Measurements from ENCODE around the gene AASDH.

AASDH gene, protein sequence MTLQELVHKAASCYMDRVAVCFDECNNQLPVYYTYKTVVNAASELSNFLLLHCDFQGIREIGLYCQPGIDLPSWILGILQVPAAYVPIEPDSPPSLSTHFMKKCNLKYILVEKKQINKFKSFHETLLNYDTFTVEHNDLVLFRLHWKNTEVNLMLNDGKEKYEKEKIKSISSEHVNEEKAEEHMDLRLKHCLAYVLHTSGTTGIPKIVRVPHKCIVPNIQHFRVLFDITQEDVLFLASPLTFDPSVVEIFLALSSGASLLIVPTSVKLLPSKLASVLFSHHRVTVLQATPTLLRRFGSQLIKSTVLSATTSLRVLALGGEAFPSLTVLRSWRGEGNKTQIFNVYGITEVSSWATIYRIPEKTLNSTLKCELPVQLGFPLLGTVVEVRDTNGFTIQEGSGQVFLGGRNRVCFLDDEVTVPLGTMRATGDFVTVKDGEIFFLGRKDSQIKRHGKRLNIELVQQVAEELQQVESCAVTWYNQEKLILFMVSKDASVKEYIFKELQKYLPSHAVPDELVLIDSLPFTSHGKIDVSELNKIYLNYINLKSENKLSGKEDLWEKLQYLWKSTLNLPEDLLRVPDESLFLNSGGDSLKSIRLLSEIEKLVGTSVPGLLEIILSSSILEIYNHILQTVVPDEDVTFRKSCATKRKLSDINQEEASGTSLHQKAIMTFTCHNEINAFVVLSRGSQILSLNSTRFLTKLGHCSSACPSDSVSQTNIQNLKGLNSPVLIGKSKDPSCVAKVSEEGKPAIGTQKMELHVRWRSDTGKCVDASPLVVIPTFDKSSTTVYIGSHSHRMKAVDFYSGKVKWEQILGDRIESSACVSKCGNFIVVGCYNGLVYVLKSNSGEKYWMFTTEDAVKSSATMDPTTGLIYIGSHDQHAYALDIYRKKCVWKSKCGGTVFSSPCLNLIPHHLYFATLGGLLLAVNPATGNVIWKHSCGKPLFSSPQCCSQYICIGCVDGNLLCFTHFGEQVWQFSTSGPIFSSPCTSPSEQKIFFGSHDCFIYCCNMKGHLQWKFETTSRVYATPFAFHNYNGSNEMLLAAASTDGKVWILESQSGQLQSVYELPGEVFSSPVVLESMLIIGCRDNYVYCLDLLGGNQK

DNA sequence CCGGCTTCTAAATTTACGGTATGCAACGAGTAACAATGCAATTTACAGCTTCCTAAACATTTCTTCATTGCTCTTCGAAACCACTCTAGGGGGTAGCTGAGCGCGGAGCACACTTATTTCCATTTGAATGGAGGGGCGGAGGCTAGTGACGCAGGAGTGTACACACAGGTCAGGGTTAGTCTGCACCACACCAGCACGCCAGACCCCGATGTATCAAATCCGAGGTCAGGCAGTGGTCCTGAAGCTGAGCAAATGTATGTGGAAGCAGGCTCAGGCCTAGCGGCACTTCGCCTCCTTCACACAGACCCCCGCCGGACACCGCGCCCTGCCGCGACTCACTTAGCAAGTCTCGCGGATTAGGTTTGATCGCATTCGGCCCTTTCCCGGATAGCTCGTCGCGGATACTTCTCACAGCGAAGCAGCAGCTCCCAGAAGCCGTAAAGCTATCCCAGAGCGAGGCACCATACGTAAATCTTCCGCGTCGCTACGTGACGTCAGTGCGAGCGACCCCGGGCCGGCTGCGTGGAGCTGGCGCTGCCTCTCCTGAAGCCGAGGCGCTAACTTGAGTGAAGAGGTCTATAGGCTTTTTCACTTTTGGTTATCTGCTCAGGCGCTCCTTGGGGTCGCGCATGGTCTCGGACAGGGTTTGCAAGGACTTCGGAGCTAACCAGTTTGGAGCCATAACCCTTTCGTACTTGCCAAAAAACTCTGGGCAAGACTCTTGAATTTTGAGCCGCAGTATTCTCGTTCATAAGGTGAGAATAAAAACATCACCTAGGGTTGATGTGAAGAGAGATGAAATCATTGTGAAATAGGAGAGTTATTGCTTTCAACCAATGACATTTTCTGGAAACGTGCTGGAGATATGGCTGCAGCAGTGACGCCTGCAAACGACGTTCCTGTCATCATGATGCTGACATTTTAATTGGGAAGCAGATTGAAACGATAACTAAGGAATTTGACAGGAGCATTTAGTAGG is at the start of gene AASDH:
Gene AASDH, minus strand, starts transcription at position 469 of the 979 bp plus-strand sequence. CDS start 3,192 bp downstream, outside the sequence.
- H3K36me3 ChIP-seq (ENCODE audit: control insufficient read depth in 1 of 2, insufficient read depth in 2 of 2, low read length in 2 of 2), result no peaks in the 10 kb centered on the region
- H3K27me3 ChIP-seq (ENCODE audit: control insufficient read depth in 1 of 2, insufficient read depth in 2 of 2, low read length in 2 of 2), result no peaks in the 10 kb centered on the region
- peaks cover 11 to 15% of the 10 kb centered on the region in 2 donors for H3K4me1 ChIP-seq (ENCODE audit: control insufficient read depth in 1 of 2, insufficient read depth in 2 of 2, low read length in 2 of 2)
- no peaks in the 10 kb centered on the region for H3K9me3 ChIP-seq (ENCODE audit: control insufficient read depth in 1 of 2, low read length in 2 of 2)
- peak within 1 kb of the TSS; percentile 92 for H3K27ac ChIP-seq (ENCODE audit: low read depth, low read length)
- peak within 1 kb of the TSS; percentile 85 to 99 for H3K9ac ChIP-seq (ENCODE audit: low read depth in 1 of 2, low read length in 2 of 2)
- H3K4me3 ChIP-seq (ENCODE audit: low read depth in 1 of 2, low read length in 2 of 2), result peak within 1 kb of the TSS; percentile 92 to 97

DNA sequence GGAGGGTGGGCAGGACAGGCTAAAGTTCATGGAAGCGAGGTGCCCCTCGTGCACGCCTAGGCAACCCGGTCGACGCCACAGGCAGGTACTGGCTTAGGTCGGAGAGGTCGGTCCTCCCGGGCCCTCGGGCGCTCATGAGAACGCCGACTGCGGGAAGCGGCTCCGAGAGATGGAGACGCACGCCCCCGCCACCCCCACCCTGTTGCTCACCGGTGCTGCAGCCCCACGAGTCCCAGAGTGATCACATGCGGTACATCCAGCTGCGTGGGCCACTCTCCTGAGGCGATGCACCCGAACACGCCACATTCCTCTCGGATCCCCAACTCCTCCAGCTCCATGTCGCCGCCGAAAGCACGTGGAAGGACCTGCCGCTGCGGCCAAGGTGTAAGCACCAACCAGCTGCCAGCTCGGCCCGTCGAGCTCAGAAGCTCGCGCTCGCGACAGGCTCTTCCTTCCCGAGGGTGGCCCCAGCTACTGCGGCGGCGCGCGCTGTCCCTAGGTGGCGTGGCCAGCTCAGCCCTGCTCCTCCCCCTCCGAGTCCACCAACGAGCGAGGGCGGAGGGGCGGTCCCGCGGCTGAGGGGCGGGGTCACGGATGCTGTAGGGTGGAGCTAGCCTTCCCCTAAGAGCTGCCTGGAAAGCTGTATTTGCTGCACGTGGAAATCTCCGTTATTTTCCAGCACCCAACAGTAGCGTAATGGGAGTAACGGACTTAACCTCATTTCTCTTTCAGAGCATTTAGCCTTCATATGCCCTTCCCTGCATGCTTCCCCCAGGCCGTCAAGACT is 48.0 kb upstream of the AASDH start, which contains the start of gene PPAT:
Gene PPAT, minus strand, starts transcription at position 476 of the 787 bp plus-strand sequence. Its CDS starts 138 bp downstream, at position 338.
- H3K9me3 ChIP-seq (ENCODE audit: control insufficient read depth in 1 of 2, low read length in 2 of 2), result no peaks in the 10 kb centered on the region
- peak within 1 kb of the TSS; percentile 60 to 82 for H3K9ac ChIP-seq (ENCODE audit: low read depth in 1 of 2, low read length in 2 of 2)
- H3K27me3 ChIP-seq (ENCODE audit: control insufficient read depth in 1 of 2, insufficient read depth in 2 of 2, low read length in 2 of 2), result no peaks in the 10 kb centered on the region

DNA sequence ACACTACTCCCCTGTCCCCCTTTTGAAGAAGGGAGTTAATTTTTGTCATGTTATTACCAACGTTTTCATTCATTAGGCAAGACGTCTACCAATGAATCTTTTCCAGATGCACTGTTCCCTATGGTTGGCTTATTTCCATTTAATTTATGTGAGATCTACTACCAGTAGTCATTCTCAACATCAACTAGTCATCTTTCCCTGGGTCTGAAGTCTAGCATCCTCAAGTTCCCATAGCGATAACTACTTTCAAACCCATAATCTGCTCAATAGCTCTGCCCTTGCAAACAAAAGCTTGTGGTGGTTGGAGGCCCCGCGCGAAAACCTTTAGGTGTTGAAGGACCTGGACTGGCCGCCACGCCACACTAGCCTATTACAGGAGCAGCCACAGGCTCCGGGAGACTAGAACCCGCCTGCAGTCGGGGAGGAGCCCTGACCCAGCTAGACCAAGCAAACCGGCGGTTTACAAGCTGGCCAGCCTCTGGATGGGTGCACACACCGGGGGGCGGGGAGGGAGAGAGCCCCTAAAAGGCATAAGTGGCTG is 47.4 kb upstream of the AASDH start:
- H3K9ac ChIP-seq (ENCODE audit: low read depth in 1 of 2, low read length in 2 of 2), result peak overlapping the region; percentile 60 to 79

More for the DNA sequence above, 48.0 kb upstream of the AASDH start, which contains the start of gene PPAT:
- Histone ChIP-seq H3K36me3 (ENCODE audit: control insufficient read depth in 1 of 2, insufficient read depth in 2 of 2, low read length in 2 of 2) (no peaks in the 10 kb centered on the region), H3K4me3 (ENCODE audit: low read depth in 1 of 2, low read length in 2 of 2) (peak within 1 kb of the TSS; percentile 92 to 95), H3K27ac (ENCODE audit: low read depth, low read length) (peak within 1 kb of the TSS; percentile 95), H3K4me1 (ENCODE audit: control insufficient read depth in 1 of 2, insufficient read depth in 2 of 2, low read length in 2 of 2) (peaks cover 14 to 18% of the 10 kb centered on the region in 2 donors)

DNA sequence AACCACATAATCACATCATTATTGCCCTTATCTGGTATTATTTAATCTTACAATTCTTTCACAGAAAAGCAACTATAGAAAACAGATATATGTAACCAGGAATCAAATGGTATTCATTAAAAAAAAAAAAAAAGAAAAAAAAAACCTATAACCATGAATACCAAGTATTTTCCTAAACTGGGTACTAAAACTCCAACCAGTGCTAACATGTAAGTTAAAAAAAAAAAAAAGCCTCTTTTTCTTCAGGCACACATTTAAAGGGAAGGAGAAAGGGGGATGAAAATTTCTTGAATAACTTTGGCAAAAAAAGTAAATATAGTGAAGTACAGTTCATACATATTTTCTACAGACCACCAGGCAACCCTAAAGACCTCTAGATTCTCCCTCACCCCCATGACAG is 46.0 kb upstream of the AASDH start:
- Histone ChIP-seq H3K9me3 (ENCODE audit: control insufficient read depth in 1 of 2, low read length in 2 of 2) (no peaks in the 10 kb centered on the region), H3K4me3 (ENCODE audit: low read depth in 1 of 2, low read length in 2 of 2) (no peak overlapping the region), H3K4me1 (ENCODE audit: control insufficient read depth in 1 of 2, insufficient read depth in 2 of 2, low read length in 2 of 2) (peaks cover 14 to 18% of the 10 kb centered on the region in 2 donors), H3K36me3 (ENCODE audit: control insufficient read depth in 1 of 2, insufficient read depth in 2 of 2, low read length in 2 of 2) (no peaks in the 10 kb centered on the region), H3K27ac (ENCODE audit: low read depth, low read length) (no peak overlapping the region), H3K27me3 (ENCODE audit: control insufficient read depth in 1 of 2, insufficient read depth in 2 of 2, low read length in 2 of 2) (no peaks in the 10 kb centered on the region), H3K9ac (ENCODE audit: low read depth in 1 of 2, low read length in 2 of 2) (no peak overlapping the region)

More for the DNA sequence above, 47.4 kb upstream of the AASDH start:
- Histone ChIP-seq H3K36me3 (ENCODE audit: control insufficient read depth in 1 of 2, insufficient read depth in 2 of 2, low read length in 2 of 2) (no peaks in the 10 kb centered on the region), H3K4me3 (ENCODE audit: low read depth in 1 of 2, low read length in 2 of 2) (peak overlapping the region; percentile 92 to 95), H3K27me3 (ENCODE audit: control insufficient read depth in 1 of 2, insufficient read depth in 2 of 2, low read length in 2 of 2) (no peaks in the 10 kb centered on the region), H3K4me1 (ENCODE audit: control insufficient read depth in 1 of 2, insufficient read depth in 2 of 2, low read length in 2 of 2) (peaks cover 14 to 18% of the 10 kb centered on the region in 2 donors), H3K27ac (ENCODE audit: low read depth, low read length) (peak overlapping the region; percentile 77), H3K9me3 (ENCODE audit: control insufficient read depth in 1 of 2, low read length in 2 of 2) (no peaks in the 10 kb centered on the region)

DNA sequence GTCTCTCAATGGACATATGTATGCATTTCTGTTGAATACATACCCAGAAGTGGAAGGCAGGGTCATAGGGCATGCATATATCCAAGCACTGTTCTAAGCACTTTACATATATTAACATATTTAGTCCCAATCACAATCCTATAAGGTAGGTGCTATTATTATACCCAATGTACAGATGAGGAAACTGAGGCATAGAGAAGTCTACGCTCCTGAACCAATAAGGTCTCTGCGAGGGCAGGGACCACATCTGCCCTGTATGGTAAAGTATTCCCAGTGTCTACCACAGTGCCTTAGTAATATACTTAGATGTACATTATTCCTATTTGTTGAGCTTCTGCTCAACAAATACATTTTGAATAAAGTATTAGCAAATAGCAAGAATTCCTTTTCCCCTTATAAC is 42.9 kb upstream of the AASDH start:
- no peak overlapping the region for H3K9ac ChIP-seq (ENCODE audit: low read depth in 1 of 2, low read length in 2 of 2)
- H3K27ac ChIP-seq (ENCODE audit: low read depth, low read length), result no peak overlapping the region
- H3K36me3 ChIP-seq (ENCODE audit: control insufficient read depth in 1 of 2, insufficient read depth in 2 of 2, low read length in 2 of 2), result no peaks in the 10 kb centered on the region
- no peaks in the 10 kb centered on the region for H3K9me3 ChIP-seq (ENCODE audit: control insufficient read depth in 1 of 2, low read length in 2 of 2)
- no peak overlapping the region for H3K4me3 ChIP-seq (ENCODE audit: low read depth in 1 of 2, low read length in 2 of 2)
- peaks cover 10 to 14% of the 10 kb centered on the region in 2 donors for H3K4me1 ChIP-seq (ENCODE audit: control insufficient read depth in 1 of 2, insufficient read depth in 2 of 2, low read length in 2 of 2)
- H3K27me3 ChIP-seq (ENCODE audit: control insufficient read depth in 1 of 2, insufficient read depth in 2 of 2, low read length in 2 of 2), result no peaks in the 10 kb centered on the region

DNA sequence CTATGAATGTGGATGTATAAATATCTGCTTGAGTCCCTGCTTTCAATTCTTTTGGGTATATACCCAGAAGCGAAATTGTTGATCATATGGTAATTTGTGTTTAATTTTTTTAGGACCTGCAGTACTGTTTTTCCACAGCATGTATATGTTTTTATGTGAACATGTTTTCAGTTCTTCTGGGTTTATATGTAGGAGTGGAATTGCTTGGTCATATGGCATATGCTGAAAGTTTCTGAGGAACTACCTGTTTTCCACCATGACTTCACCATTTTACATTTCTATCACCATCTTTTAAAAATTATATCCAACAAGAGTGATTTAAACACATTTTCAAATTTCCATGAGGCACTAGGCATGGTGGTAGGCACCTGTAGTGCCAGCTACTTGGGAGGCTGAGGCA is 39.9 kb upstream of the AASDH start:
- Histone ChIP-seq H3K27me3 (ENCODE audit: control insufficient read depth in 1 of 2, insufficient read depth in 2 of 2, low read length in 2 of 2) (no peaks in the 10 kb centered on the region), H3K4me1 (ENCODE audit: control insufficient read depth in 1 of 2, insufficient read depth in 2 of 2, low read length in 2 of 2) (no peaks in the 10 kb centered on the region), H3K36me3 (ENCODE audit: control insufficient read depth in 1 of 2, insufficient read depth in 2 of 2, low read length in 2 of 2) (no peaks in the 10 kb centered on the region)

DNA sequence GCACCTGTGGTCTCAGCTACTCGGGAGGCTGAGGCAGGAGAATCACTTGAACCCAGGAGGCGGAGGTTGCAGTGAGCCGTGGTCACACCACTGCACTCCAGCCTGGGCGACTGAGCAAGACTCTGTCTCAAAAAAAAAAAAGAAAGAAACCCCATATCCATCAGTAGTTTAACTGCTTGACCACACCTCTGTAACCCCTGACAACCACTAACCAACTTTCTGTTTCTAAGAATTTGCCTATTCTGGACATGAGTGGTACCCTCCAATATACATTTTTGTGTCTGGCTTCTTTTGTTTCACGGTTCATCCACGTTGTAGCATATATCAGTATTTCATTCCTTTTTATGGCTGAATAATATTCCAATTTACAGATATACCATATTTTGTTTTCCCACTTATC is 39.0 kb upstream of the AASDH start:
- no peaks in the 10 kb centered on the region for H3K36me3 ChIP-seq (ENCODE audit: control insufficient read depth in 1 of 2, insufficient read depth in 2 of 2, low read length in 2 of 2)
- no peaks in the 10 kb centered on the region for H3K9me3 ChIP-seq (ENCODE audit: control insufficient read depth in 1 of 2, low read length in 2 of 2)
- H3K4me1 ChIP-seq (ENCODE audit: control insufficient read depth in 1 of 2, insufficient read depth in 2 of 2, low read length in 2 of 2), result no peaks in the 10 kb centered on the region
- no peak overlapping the region for H3K4me3 ChIP-seq (ENCODE audit: low read depth in 1 of 2, low read length in 2 of 2)
- no peak overlapping the region for H3K27ac ChIP-seq (ENCODE audit: low read depth, low read length)
- no peak overlapping the region for H3K9ac ChIP-seq (ENCODE audit: low read depth in 1 of 2, low read length in 2 of 2)
- no peaks in the 10 kb centered on the region for H3K27me3 ChIP-seq (ENCODE audit: control insufficient read depth in 1 of 2, insufficient read depth in 2 of 2, low read length in 2 of 2)

More for the DNA sequence above, 39.9 kb upstream of the AASDH start:
- no peak overlapping the region for H3K27ac ChIP-seq (ENCODE audit: low read depth, low read length)
- H3K9ac ChIP-seq (ENCODE audit: low read depth in 1 of 2, low read length in 2 of 2), result no peak overlapping the region
- no peak overlapping the region for H3K4me3 ChIP-seq (ENCODE audit: low read depth in 1 of 2, low read length in 2 of 2)
- no peaks in the 10 kb centered on the region for H3K9me3 ChIP-seq (ENCODE audit: control insufficient read depth in 1 of 2, low read length in 2 of 2)

DNA sequence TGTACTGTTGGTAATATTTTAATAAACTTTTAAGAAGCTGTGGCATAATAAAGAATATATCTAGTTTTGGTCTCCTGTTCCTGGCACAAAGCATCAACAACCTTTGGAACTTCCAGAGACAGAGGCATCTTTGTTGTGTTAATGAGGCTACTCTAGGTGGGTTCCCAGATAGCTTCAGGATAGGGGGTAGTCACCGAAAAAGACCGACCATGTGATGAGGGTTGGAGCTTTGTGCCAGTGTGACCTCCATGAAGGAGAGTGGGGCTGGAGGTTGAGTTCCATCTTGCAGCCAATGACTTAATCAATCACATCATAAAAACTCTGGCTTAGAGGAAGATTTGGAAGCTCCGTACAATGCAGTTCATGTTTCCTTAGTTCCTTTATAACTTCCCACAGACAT is 38.2 kb upstream of the AASDH start:
- Histone ChIP-seq H3K4me3 (ENCODE audit: low read depth in 1 of 2, low read length in 2 of 2) (no peak overlapping the region), H3K9me3 (ENCODE audit: control insufficient read depth in 1 of 2, low read length in 2 of 2) (no peaks in the 10 kb centered on the region), H3K36me3 (ENCODE audit: control insufficient read depth in 1 of 2, insufficient read depth in 2 of 2, low read length in 2 of 2) (no peaks in the 10 kb centered on the region), H3K4me1 (ENCODE audit: control insufficient read depth in 1 of 2, insufficient read depth in 2 of 2, low read length in 2 of 2) (no peaks in the 10 kb centered on the region), H3K27me3 (ENCODE audit: control insufficient read depth in 1 of 2, insufficient read depth in 2 of 2, low read length in 2 of 2) (no peaks in the 10 kb centered on the region), H3K9ac (ENCODE audit: low read depth in 1 of 2, low read length in 2 of 2) (no peak overlapping the region), H3K27ac (ENCODE audit: low read depth, low read length) (no peak overlapping the region)

All from duodenal mucosa (tissue), 2 donors.